Mesendoderm (in vitro differentiated cells): Measurements from ENCODE around the gene PDCD1LG2.

Experiments used
- DNase-seq: peaks from one replicate; pipeline ENCODE4 v3.0.0; 2013
- H2AK5ac ChIP-seq: 2 replicates; pipeline ENCODE4 v1.6.1; 2013; ENCODE audit warnings: low read length, inconsistent platforms
- H2BK120ac ChIP-seq: 2 replicates; pipeline ENCODE4 v1.6.1; 2013; ENCODE audit warnings: low read depth, mild to moderate bottlenecking, low read length, moderate library complexity, mixed read lengths
- H2BK15ac ChIP-seq: replicated peaks from 2 replicates; pipeline ENCODE4 v1.6.1; 2013; ENCODE audit warnings: low read depth, mild to moderate bottlenecking, moderate library complexity
- H2BK5ac ChIP-seq: 2 replicates; pipeline ENCODE4 v1.6.1; 2013; ENCODE audit warnings: low read length, inconsistent platforms
- H3K18ac ChIP-seq: 2 replicates; pipeline ENCODE4 v1.6.1; 2013; ENCODE audit warnings: mild to moderate bottlenecking, low read length, mixed read lengths
- H3K23ac ChIP-seq: one replicate; pipeline ENCODE4 v1.6.1; 2013; ENCODE audit warnings: low read length
- H3K27ac ChIP-seq: 2 replicates; pipeline ENCODE4 v1.5.1; 2013; ENCODE audit warnings: low read depth, mild to moderate bottlenecking, inconsistent platforms, low read length, moderate library complexity
- H3K27me3 ChIP-seq: 2 replicates; pipeline ENCODE4 v1.6.1; 2013; ENCODE audit warnings: low read length, control low read depth, mild to moderate bottlenecking, inconsistent platforms; ENCODE audit not compliant: insufficient read depth, poor library complexity
- H3K36me3 ChIP-seq: 2 replicates; pipeline ENCODE4 v1.6.1; 2013; ENCODE audit warnings: low read length, inconsistent platforms; ENCODE audit not compliant: control insufficient read depth, insufficient read depth
- H3K4ac ChIP-seq: one replicate; pipeline ENCODE4 v1.6.1; 2013; ENCODE audit warnings: low read depth, mild to moderate bottlenecking, low read length, moderate library complexity
- H3K4me1 ChIP-seq: 2 replicates; pipeline ENCODE4 v1.6.1; 2013; ENCODE audit warnings: low read depth, low read length, inconsistent platforms; ENCODE audit not compliant: control insufficient read depth
- H3K4me2 ChIP-seq: 2 replicates; pipeline ENCODE4 v1.6.1; 2013; ENCODE audit warnings: low read length
- H3K4me3 ChIP-seq: 2 replicates; pipeline ENCODE4 v1.5.1; 2013; ENCODE audit warnings: mild to moderate bottlenecking, low read length
- H3K56ac ChIP-seq: one replicate; pipeline ENCODE4 v1.6.1; 2013; ENCODE audit warnings: low read length
- H3K79me1 ChIP-seq: 2 replicates; pipeline ENCODE4 v1.6.1; 2013; ENCODE audit warnings: low read length, inconsistent platforms
- H3K79me2 ChIP-seq: 2 replicates; pipeline ENCODE4 v1.6.1; 2013; ENCODE audit warnings: mild to moderate bottlenecking, low read length; ENCODE audit not compliant: control insufficient read depth, insufficient read depth
- H3K9ac ChIP-seq: 2 replicates; pipeline ENCODE4 v1.6.1; 2013; ENCODE audit warnings: low read length, inconsistent platforms
- H4K5ac ChIP-seq: one replicate; pipeline ENCODE4 v1.6.1; 2013; ENCODE audit warnings: low read length
- H4K8ac ChIP-seq: one replicate; pipeline ENCODE4 v1.6.1; 2013; ENCODE audit warnings: low read depth, mild to moderate bottlenecking, control low read depth, low read length, moderate library complexity
- WGBS: extraction: QIAGEN DNeasy Blood & Tissue Kit; methylation state at CpG from one replicate; pipeline ENCODE4 v1.1.7; 2013; ENCODE audit warnings: low lambda C conversion rate, missing lambda C conversion rate; ENCODE audit not compliant: insufficient coverage; ENCODE audit errors: extremely low coverage; 5-methylcytosine and 5-hydroxymethylcytosine counted together

PDCD1LG2 gene

DNA sequence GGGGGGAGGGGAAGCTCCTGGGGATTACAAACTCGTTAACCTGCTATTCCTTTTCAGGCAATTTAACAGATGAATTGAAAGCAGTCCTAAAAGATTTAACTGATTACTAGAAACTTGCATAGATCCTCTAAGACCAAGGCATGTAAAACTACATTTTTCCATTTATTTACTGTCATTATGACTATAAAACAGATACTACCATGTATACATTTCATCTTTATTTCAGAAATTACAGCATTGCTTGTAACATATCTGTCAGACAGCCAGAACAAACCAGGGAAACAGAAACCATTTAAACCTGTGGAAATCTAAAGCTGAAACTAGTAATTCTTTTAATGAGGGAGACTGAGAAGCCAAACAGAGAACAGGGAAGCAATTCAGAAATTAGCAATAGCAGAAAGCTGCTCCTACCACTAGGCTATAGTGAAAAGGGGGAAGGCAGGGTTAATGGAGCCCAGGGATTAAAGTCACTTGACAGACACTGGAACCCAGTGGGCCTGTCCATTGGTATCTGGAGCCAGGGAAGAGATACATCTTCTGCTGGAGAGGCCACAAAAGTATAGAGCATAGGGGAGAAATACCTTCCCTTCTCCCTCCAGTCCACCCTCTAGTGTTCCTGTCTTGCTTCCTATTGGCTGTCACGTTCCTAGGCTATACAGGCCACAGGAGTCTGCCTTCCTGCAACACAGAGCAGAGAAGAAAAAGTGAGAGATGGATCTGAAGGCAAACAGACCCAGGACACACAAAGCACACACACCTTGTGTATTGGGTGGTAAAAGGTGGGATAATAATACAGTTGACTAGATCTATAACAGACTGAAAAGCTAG is 33.8 kb downstream of the PDCD1LG2 start:
- H3K79me2 ChIP-seq: no peaks in the 10 kb centered on the region
- H3K4me1 ChIP-seq: no peaks in the 10 kb centered on the region
- no peaks in the 10 kb centered on the region for H3K36me3 ChIP-seq
- H3K4ac ChIP-seq: no peak overlapping the region
- DNase-seq: no peak
- H4K8ac ChIP-seq: no peak overlapping the region
- no peak overlapping the region for H2BK5ac ChIP-seq
- no peaks in the 10 kb centered on the region for H3K27me3 ChIP-seq
- peak overlapping the region; percentile 4 for H3K23ac ChIP-seq
- no peak overlapping the region for H3K4me2 ChIP-seq
- H4K5ac ChIP-seq: no peak overlapping the region
- no peak overlapping the region for H3K18ac ChIP-seq
- no peak overlapping the region for H2BK120ac ChIP-seq
- WGBS: no CpG with 5 or more reads among the region's 2 CpGs
- no peak overlapping the region for H3K56ac ChIP-seq
- no peak overlapping the region for H3K9ac ChIP-seq
- H2BK15ac ChIP-seq: no peak overlapping the region
- H3K27ac ChIP-seq: no peak overlapping the region
- no peak overlapping the region for H2AK5ac ChIP-seq
- no peak overlapping the region for H3K4me3 ChIP-seq
- no peaks in the 10 kb centered on the region for H3K79me1 ChIP-seq

GRCh38 chr9:5549658-5550650 is 39.6 kb downstream of the PDCD1LG2 start:
- Histone ChIP-seq H4K8ac (no peak overlapping the region), H2BK5ac (no peak overlapping the region), H2BK120ac (no peak overlapping the region), H2BK15ac (no peak overlapping the region), H4K5ac (no peak overlapping the region), H3K79me2 (no peaks in the 10 kb centered on the region), H3K4me3 (no peak overlapping the region), H3K36me3 (no peaks in the 10 kb centered on the region), H3K23ac (no peak overlapping the region), H3K27me3 (no peaks in the 10 kb centered on the region), H3K4ac (no peak overlapping the region), H3K9ac (no peak overlapping the region), H3K4me2 (no peak overlapping the region), H3K18ac (no peak overlapping the region), H3K56ac (no peak overlapping the region), H3K4me1 (no peaks in the 10 kb centered on the region), H3K79me1 (no peaks in the 10 kb centered on the region), H3K27ac (no peak overlapping the region), H2AK5ac (no peak overlapping the region)
- no CpG with 5 or more reads among the region's 4 CpGs for WGBS
- DNase-seq: no peak

DNA sequence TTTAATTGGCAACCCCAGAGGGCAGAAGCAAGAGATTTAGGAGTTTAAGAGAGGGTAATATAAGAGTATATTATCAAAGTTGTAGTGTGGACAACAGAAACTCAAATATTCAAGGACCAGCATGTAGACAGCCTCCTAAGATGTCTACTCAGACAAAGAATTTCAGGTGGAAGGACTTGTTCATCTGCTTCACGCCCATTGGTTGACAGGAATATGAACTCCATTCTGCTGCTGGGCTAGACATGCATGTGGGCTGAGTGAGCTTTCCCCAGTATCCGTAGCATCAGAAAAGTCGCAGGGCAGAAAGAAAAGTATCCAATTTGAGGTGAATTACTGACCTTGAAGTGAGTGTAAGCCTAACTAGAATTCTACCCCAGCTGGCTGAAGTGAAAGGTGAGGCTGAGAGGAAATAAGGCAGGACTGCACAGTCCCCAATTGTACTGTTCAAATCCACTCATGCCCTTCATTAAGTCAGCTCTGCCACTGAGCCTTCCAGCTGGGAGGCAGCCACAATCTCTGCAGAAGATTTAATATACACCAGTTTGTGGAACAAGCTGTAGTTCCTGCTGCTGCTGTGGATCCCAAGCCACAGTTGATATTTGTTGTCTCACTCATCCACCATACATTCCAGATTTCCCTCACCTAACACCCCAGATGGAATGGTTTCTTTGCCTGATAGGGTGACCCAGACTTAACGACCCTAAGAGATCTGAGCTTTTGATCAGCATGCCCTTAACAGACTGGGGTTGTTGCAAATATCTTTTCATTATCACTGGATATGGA is 41.2 kb downstream of the PDCD1LG2 start:
- no peaks in the 10 kb centered on the region for H3K79me2 ChIP-seq
- no peak overlapping the region for H3K18ac ChIP-seq
- no peak overlapping the region for H3K4me3 ChIP-seq
- H3K79me1 ChIP-seq: no peaks in the 10 kb centered on the region
- WGBS: no CpG with 5 or more reads among the region's 4 CpGs
- no peak overlapping the region for H4K5ac ChIP-seq
- H3K4me1 ChIP-seq: no peaks in the 10 kb centered on the region
- no peak overlapping the region for H3K27ac ChIP-seq
- H4K8ac ChIP-seq: no peak overlapping the region
- no peak overlapping the region for H2BK120ac ChIP-seq
- H3K56ac ChIP-seq: no peak overlapping the region
- no peaks in the 10 kb centered on the region for H3K27me3 ChIP-seq
- no peak overlapping the region for H3K9ac ChIP-seq
- no peak overlapping the region for H2BK15ac ChIP-seq
- H3K36me3 ChIP-seq: no peaks in the 10 kb centered on the region
- no peak overlapping the region for H3K4me2 ChIP-seq
- no peak for DNase-seq
- H3K23ac ChIP-seq: no peak overlapping the region
- H2AK5ac ChIP-seq: no peak overlapping the region
- H2BK5ac ChIP-seq: no peak overlapping the region
- no peak overlapping the region for H3K4ac ChIP-seq

DNA sequence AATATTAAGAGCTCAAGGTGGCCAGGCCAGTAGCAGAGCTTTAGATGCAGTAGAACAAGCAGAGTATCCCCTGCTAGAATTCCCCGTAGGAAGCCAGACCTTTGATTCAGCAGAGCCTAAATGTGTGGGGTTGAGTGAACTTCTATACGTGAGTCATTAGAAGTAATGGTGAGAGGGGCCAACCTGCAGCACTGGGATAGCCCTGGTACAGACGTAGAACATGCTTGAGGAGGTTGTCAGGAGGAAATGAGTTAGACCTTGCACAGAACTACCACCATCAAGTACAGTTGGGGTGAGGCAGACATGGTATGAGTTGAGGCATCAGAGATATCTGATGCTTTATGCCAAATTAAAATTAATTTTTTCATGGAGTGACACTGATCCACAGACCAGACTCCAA is 42.0 kb downstream of the PDCD1LG2 start:
- Histone ChIP-seq H2BK15ac (no peak overlapping the region), H3K79me2 (no peaks in the 10 kb centered on the region), H3K18ac (no peak overlapping the region), H3K23ac (no peak overlapping the region), H3K4ac (no peak overlapping the region), H2BK120ac (no peak overlapping the region), H3K36me3 (no peaks in the 10 kb centered on the region), H4K8ac (no peak overlapping the region), H2BK5ac (no peak overlapping the region), H3K27ac (no peak overlapping the region), H2AK5ac (no peak overlapping the region), H3K56ac (no peak overlapping the region), H3K79me1 (no peaks in the 10 kb centered on the region), H3K4me1 (no peaks in the 10 kb centered on the region), H3K9ac (no peak overlapping the region), H3K4me3 (no peak overlapping the region), H3K27me3 (no peaks in the 10 kb centered on the region), H3K4me2 (no peak overlapping the region), H4K5ac (no peak overlapping the region)
- no CpG with 5 or more reads among the region's 3 CpGs for WGBS
- DNase-seq: no peak

DNA sequence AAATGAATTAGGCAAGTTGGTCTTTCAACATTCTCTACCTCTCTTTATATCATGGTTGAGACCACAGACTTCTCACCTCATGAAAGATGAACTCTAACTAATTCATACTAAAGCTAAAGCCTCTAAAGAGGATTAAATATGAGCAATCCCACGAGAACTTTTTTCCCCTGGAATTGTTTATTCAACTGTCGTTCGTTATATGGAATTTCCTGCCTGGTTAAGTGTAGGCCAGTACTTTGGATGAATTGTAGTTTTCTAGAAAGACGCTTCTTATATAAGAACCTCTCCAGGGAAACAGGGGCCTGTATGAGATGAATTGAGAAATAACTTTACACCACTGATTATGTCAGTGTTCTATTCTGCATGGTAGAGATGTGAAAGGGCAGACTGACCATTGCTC is 42.9 kb downstream of the PDCD1LG2 start:
- Histone ChIP-seq H3K27me3 (no peaks in the 10 kb centered on the region), H3K18ac (no peak overlapping the region), H3K56ac (no peak overlapping the region), H4K8ac (no peak overlapping the region), H4K5ac (no peak overlapping the region), H2AK5ac (no peak overlapping the region), H2BK5ac (no peak overlapping the region), H3K79me2 (no peaks in the 10 kb centered on the region), H3K36me3 (no peaks in the 10 kb centered on the region), H3K9ac (no peak overlapping the region), H3K79me1 (no peaks in the 10 kb centered on the region), H2BK15ac (no peak overlapping the region), H2BK120ac (no peak overlapping the region), H3K4me1 (no peaks in the 10 kb centered on the region), H3K4ac (no peak overlapping the region), H3K27ac (no peak overlapping the region), H3K23ac (no peak overlapping the region), H3K4me2 (no peak overlapping the region), H3K4me3 (no peak overlapping the region)
- DNase-seq: no peak
- WGBS: no CpG with 5 or more reads among the region's 4 CpGs
